Activated naive CD8-positive, alpha-beta T cell treated with anti-CD3 and anti-CD28 coated beads, Interleukin-2, amount 50 U/mL, for 16 hours (primary cell): ENCODE results near the gene KANSL2.
"Not testable (repeated sequence)": the region's sequence is repeated elsewhere in the genome, so short reads cannot be mapped to it uniquely, and the experiment has no call there.

Source experiments
- DNase-seq: peaks from one replicate; pipeline ENCODE4 v3.0.0-alpha.2; 2020; ENCODE audit warnings: low read depth, low spot score

KANSL2 gene

DNA sequence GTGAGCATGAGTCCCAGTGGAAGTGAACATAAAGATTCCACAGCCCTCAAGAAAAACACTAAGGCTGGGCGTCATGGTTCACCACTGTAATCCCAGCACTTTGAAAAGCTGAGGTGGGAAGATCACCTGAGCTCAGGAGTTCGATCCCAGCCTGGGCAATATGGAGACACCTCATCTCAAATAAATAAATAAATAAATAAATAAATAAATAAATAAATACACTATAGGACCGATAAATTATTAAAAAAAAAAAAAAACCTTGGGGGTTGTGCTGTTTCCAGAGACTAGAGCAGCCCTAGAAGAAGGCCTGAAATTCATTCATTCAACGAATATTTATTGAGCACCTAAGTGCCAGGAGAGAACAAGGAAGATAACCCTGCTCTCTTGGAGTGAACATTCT lies 1.5 kb upstream of the KANSL2 start:
- no peak for DNase-seq

DNA sequence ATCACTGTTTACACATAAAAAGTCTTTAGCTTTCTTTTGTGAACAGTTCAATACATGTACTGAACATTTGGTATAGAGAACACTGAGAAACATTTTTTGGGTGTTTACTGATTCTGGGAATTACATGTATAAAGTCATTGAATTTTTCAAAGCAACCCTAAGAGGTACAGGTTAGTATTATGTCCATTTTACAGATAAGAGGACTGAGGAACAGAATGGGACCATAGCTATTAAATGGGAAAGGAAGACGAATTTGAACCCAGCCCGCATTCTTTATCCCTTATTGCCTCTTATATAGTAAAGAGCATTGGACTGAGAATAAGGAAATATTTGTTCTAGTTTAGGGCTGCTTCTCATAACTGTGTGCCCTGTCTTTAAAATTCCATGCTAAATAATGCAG lies 889 bp upstream of the KANSL2 start:
- DNase-seq: no peak

DNA sequence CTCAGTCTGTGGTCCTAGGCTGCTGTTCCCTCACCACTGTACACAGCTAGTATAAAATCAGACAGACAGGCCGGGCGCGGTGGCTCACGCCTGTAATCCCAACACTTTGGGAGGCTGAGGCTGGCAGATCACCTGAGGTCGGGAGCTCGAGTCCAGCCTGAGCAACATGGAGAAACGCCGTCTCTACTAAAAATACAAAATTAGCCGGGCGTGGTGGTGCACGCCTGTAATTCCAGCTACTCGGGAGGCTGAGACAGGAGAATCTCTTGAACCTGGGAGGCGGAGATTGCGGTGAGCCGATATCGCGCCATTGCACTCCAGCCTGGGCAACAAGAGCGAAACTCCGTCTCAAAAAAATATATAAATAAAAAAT lies 481 bp upstream of the KANSL2 start:
- DNase-seq: not testable (repeated sequence)

DNA sequence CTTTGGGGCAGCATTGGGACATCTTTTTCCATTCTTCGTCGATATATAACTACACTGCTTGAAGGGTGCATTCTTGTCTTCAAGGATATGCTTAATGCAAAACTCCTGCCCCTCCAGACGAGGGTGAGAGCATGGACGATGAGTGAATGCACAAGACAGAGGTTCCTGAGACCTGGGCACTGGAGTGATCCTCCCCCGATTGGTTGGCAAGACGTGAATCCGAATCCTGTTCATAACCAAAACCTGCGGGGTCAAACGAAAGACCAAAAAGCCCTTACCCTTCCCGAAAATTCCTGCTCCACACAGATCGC lies 684 bp downstream of the KANSL2 start:
- DNase-seq: no peak

DNA sequence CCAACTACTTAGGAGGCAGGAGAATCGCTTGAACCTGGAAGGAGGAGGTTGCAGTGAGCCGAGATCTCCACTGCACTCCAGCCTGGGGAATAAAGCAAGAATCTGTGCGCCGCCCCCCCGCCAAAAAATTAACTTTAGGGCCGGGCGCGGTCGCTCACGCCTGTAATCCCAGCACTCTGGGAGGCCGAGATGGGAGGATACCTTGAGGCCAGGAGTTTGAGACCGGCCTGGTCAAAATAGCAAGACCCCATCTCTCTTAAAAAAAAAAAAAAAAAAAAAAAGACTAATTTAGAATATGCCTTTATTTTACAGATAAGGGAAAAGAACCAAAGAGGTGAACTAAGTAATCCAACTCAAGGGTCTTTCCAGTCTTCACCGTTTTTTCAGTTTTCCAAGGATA lies 1.2 kb downstream of the KANSL2 start:
- no peak for DNase-seq

DNA sequence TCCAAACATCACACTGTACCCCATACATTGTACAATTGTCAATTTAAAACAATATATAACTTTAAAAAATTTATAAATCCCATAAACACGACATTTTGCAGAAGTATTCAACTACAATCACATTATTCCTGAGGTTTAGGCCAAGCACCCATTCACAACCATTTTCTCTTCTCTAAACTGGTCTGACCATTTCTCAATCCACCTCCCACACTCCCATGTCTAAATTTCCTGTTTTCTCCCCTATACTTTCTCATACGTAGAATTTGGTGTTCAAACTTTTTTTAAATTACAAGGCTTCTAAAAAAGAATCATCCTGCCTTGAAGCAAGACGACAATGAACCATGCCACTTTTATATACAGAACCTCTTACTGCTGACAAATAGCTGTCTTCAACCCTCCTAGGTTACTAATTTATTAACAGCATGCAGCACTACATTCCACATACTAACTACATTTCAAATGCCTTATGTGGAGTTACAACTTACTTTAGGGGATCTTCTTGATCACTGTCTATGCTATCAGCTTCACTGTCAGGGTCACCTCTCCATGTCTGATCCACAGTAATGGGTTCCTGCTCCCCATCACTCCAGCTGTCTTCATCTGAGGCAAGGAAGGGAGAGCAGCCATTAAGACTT lies 3.4 kb downstream of the KANSL2 start:
- no peak for DNase-seq

DNA sequence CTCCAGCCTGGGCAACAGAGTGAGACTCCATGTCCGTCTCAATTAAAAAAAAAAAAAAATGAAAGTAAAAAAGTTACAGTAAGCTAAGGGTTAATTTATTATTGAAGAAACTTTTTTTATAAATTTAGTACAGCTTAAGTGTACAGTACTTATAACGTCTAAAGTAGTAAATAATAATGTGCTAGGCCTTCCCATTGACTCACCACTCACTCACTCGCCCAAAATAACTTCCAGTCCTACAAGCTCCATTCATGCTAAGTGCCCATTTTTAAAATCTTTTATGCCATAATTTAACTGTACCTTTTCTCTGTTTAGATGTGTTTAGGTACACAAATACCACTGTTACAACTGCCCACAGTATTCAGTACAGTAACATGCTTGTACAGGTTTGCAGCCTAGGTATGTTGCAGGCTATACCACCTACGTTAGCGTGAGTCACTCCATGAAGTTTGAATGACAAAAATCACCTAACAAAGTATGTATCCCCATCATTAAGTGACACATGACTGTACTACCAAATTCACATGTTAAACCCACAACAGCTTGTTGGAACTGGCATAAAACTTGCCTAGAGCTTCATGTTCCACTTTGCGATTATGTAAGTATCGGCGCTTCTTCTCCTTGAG lies 10.7 kb downstream of the KANSL2 start:
- DNase-seq: no peak

DNA sequence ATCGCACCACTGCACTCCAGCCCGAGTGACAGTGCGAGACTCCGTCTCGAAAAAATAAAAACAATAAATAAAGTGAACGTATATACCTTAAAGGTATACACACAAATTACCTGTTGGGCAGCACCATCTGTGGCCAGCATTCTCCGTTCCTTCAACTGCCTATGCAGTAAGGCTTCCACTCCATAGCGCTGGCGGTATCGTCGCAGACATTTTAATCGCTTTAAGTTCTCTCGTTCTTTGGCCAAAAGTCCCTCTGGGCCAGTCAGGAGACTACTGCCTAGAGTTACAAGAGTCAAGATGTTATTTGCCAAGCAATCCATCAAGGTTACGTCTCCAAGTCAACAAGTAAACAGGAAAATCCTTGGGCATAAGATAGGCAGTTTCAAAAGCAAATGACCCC lies 13.0 kb downstream of the KANSL2 start:
- DNase-seq: no peak

DNA sequence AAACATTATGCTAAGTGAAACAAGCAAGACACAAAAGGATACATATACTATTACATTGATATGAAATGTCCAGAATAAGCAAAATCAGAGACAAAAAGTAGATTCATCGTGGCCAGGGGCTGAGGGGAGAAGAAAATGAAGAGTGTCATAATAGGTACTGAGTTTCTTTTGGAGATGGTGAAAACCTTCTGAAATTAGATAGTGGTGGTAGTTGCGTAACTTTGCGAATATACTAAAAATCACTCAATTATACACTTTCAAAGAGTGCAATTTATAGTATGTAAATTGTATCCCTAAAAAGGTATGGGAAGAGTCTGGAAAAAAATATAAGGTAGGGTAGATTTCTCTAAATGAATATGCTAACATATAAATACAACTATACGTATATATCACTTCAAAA lies 22.2 kb downstream of the KANSL2 start:
- DNase-seq: no peak

DNA sequence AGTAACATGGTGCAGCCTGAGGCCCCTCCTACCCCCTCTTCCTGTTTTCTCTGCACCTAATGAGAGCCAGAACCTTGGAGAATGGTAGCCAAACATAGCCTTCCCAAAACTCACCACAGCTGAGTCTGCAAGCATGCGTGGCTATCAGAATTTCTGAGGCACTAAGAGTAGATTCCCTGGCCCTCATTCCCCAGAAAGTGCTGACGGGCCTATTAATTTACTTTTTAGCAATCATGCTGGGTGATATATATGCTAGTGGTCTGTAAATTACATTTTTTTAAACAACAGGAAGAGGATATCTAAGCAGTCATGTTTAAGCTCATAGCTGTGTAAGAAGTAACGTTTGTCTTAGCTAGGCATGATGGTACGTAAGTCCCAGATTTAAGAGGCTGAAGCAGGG lies 30.4 kb downstream of the KANSL2 start:
- no peak for DNase-seq

DNA sequence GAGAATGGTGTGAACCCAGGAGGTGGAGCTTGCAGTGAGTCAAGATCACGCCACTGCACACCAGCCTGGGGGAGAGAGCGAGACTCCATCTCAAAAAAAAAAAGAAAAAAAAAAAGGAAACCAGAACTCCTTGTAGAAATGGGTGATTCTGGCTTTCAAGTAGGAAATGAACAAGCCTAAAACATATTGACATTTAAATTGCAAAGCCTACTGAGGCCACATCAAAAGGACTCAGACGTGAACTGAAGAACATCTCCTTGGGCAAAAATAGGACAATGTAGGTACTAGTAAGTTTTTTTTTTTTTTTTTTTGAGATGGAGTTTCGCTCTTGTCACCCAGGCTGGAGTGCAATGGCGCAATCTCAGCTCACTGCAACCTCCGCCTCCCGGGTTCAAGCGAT lies 36.7 kb downstream of the KANSL2 start:
- DNase-seq: not testable (repeated sequence)

DNA sequence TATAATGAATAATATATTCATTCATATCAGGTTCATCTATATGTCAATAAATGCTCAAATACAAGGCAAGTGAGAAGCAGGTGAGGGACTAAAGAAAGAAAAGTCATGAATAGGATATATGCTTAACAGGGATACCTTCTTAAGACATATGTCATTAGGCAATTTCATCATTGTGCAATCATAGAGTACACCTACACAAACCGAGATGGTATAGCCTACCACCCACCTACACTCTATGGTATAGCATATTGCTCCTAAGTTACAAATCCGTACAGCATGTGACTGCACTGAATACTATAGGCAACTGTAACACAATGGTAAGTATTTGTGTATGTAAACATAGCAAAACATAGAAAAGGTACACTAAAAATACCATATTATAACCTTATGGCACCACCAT lies 39.0 kb downstream of the KANSL2 start:
- no peak for DNase-seq

DNA sequence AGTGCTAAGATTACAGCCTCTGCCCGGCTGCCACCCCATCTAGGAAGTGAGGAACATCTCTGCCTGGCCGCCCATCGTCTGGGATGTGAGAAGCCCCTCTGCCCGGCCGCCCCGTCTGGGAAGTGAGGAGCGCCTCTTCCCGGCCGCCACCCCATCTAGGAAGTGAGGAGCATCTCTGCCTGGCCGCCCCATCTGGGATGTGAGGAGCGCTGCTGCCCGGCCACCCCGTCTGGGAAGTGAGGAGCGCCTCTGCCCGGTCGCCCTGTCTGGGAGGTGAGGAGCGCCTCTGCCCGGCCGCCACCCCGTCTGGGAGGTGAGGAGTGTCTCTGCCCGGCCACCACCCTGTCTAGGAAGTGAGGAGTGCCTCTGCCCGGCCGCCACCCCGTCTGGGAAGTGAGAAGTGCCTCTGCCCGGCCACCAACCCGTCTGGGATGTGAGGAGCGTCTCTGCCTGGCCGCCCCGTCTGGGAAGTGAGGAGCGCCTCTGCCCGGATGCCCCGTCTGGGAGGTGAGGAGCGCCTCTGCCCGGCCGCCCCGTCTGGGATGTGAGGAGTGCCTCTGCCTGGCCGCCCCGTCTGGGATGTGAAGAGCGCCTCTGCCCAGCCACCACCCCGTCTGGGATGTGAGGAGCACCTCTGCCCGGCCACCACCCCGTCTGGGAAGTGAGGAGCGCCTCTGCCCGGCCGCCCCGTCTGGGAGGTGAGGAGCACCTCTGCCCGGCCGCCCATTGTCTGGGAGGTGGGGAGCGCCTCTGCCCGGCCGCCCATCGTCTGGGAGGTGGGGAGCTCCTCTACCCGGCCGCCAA lies 40.1 kb downstream of the KANSL2 start:
- not testable (repeated sequence) for DNase-seq

DNA sequence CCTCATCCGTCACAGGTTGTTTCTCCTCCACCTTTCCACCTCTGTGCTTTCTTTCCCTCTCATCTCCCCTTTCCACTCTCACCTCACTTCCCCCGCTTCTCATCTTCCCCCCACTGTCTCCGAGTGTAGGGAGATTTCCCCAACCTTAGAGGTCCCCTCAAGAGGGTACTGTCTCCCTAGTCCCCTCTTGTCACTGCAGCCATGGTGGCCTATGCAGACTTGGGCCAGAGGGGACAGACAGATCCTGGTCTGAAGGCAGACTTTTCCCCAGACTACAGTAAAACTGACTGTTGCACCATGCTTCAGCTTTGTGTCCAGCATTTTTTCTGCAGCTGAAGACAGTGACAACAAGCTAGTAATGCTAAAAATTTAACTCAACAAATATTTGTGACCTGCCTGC lies 41.2 kb downstream of the KANSL2 start:
- no peak for DNase-seq

DNA sequence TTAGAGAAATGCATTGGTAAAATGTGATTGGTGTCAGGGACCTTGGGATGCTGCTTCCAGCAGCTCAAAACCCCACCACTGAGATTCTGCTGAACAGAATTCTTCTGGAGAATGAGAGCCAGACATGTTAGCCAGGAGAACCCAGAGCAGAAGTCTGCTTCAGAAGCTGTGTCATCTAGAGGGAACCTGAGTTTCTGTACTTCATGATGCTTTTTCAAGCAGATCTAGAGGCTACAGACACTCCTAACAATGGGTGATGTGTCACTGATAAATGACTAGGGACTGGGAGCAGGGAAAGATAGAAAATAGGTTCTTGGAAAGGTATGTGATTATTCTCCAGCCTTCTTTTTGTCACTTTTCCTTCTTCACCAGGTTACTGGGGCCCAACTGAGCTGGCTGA lies 41.6 kb downstream of the KANSL2 start:
- no peak for DNase-seq

DNA sequence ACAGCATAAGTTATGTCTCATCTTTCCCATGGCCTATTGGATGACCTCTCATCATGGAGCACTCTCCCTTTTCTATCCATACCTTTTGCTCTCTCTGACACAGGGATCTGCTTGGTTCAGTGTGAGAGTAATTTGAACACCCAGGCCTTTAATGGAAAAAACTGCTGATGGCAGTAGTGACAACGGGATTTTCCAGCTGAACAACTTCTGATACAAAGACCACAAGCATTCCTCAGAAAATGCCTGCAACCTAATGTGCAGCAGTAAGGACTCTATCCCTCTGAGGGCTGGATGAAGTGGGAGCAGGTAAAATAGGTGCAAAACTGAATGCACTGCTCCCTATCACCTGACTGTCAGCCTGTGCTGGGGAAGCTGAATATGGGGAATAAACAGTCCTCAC lies 51.0 kb downstream of the KANSL2 start:
- DNase-seq: no peak

DNA sequence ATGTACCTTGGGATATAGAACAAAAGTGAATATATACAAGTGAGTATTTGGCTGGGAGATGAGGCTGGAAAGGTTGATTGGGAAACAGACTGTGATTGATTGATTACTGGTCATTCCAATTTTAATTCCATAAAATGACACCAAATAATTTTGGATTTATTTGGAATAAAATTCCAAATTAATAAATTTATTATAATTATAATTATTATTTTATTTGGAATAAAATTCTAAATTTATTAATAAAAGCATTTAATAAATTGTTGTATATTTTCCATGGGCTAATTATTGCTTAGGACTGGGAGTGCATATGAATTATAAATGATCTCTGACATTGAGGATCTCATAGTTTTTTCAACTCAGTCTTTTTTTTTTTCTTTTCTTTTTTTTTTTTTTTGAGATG lies 51.7 kb downstream of the KANSL2 start:
- no peak for DNase-seq

DNA sequence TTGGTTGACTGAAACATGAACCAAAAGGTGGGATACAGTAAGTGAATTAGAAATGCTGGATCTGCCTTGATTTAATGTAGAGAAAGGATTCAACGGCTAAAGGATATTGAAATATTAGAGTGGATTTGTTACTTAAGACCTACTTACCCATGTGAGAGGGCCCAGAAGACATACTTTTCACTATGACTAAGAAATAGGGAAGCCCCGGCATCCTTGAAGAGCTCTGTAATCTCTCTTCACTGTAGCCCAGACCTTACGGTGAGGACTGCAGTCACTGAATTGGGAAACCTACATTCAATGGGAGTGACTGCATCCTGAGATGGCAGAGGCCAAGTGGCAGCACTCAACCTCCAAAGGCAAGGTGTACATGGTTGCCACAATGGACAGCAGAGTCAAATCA lies 52.5 kb downstream of the KANSL2 start:
- DNase-seq: no peak

DNA sequence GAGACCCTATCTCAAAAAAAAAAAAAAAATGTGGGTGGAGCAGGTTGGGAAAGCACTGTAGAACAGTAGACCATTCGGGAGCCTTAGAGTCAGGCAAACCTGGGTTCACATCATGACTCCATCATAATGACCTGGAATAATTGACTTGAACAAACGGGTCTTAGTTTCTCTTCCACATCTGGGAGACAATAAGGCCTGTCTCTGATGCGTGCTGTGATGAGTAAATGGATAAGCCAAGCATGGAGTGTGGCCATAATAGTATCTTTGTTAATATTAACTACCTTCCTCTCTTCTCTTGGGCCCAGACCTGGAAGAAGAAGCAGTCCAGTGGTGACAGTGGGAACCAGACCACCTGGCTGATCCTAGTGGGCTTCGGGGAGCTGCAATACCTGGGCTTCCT lies 54.5 kb downstream of the KANSL2 start:
- no peak for DNase-seq

DNA sequence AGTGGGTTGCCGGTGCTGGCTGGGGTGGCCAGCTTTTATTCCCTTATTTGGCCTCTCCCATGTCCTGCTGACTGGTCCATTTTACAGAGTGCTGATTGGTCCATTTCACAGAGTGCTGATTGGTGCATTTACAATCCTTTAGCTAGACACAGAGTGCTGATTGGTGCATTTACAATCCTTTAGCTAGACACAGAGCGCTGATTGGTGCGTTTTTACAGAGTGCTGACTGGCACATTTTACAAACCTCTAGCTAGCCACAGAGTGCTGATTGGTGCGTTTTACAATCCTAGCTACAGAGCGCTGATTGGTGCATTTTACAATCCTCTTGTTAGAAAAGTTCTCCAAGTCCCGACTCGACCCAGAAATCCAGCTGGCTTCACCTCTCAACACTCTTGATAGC lies 59.0 kb downstream of the KANSL2 start:
- DNase-seq: not testable (repeated sequence)

DNA sequence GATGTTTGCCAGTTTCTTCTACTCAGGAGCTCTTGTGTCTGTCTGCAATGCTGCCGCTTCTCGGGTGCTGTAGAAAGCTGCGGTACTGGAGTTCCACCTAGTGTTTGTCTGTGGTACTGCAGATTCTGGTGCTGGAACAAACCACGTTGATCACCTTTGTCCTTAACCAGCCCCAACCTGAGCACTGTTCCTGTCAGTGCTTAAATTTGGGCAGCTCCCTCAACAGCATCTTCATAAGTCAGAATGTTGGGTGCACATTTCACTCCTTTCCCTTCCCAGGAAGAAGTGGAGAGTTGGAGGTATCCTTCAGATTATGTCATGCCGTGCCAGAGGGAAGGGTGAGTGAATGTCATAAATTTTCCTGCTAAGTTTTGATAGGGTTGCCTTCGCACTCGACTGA lies 63.5 kb downstream of the KANSL2 start:
- DNase-seq: peak; percentile 47

DNA sequence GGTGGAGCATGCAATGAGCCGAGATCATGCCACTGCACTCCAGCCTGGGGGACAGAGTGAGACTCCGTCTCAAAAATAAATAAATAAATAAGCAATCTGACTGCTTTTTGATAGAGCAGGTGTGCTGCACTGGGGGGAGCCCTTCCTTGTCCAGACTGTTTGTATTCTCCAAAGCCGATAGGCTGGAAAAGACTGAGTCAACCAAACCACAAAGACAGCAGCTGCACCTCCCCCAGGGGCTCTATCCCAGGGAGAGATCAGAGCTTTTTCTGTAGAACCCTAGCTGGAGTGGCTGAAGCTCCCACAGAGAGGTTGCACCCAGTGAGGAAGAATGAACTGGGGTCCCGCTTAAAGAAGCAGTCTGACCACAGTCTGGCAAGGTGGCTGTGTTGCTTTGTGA lies 66.4 kb downstream of the KANSL2 start:
- DNase-seq: no peak

DNA sequence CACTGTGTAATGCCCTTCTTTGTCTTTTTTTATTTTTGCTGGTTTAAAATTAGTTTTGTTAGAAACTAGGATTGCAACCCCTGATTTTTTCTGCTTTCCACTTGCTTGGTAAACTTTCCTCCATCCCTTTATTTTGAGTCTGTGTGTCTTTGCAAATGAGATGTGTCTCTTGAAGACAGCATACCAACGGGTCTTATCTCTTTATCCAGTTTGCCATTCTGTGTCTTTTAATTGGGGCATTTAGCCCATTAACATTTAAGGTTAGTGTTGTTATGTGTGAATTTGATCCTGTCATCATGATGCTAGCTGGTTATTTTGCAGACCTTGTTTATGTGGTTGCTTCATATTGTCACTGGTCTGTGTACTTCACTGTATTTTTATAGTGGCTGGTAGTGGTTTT lies 68.7 kb downstream of the KANSL2 start:
- no peak for DNase-seq
